Smooth muscle cell (in vitro differentiated cells): Measurements from ENCODE around the gene CDK14. TPM values are rescaled to one million over a fixed set of nuclear protein-coding genes. Genes with fewer than 3 reads are reported as not detected.

Source experiments
- DNase-seq: peaks from one replicate; lab custom pipeline; 2025; ENCODE audit not compliant: unreplicated experiment; lab: John Stamatoyannopoulos, UW
- H2AFZ ChIP-seq: fragments of 200-600 bp; sonication (generic); 2 replicates; pipeline ENCODE4 v1.6.0; 2016; ENCODE audit warnings: antibody characterized with exemption, low read depth, mild to moderate bottlenecking
- H3F3A ChIP-seq: fragments of 200-600 bp; sonication (generic); 2 replicates; pipeline ENCODE4 v1.6.0; 2017; ENCODE audit warnings: antibody characterized with exemption, low read depth
- H3K27ac ChIP-seq: fragments of 200-600 bp; sonication (generic); 2 replicates; pipeline ENCODE4 v1.5.1; 2016; ENCODE audit warnings: low read depth, mild to moderate bottlenecking
- H3K27me3 ChIP-seq: fragments of 200-600 bp; sonication (generic); 2 replicates; pipeline ENCODE4 v1.6.1; 2016; ENCODE audit warnings: low read depth, mild to moderate bottlenecking
- H3K36me3 ChIP-seq: fragments of 200-600 bp; sonication (generic); 2 replicates; pipeline ENCODE4 v1.5.1; 2016; ENCODE audit warnings: low read depth
- H3K4me1 ChIP-seq: fragments of 200-600 bp; sonication (generic); 2 replicates; pipeline ENCODE4 v1.5.1; 2016; ENCODE audit warnings: low read depth
- H3K4me2 ChIP-seq: fragments of 200-600 bp; sonication (generic); 2 replicates; pipeline ENCODE4 v1.6.0; 2016; ENCODE audit warnings: mild to moderate bottlenecking
- H3K4me3 ChIP-seq: fragments of 200-600 bp; sonication (generic); 2 replicates; pipeline ENCODE4 v1.5.1; 2016; ENCODE audit warnings: mild to moderate bottlenecking
- H3K79me2 ChIP-seq: fragments of 200-600 bp; sonication (generic); 2 replicates; pipeline ENCODE4 v1.6.0; 2016; ENCODE audit warnings: low read depth, mild to moderate bottlenecking
- H3K9ac ChIP-seq: fragments of 200-600 bp; sonication (generic); 2 replicates; pipeline ENCODE4 v1.6.0; 2016; ENCODE audit warnings: low read depth
- H3K9me3 ChIP-seq: fragments of 200-600 bp; sonication (generic); replicated peaks from 2 replicates; pipeline ENCODE4 v1.5.1; 2016; ENCODE audit warnings: low read depth
- H4K20me1 ChIP-seq: fragments of 200-600 bp; sonication (generic); 2 replicates; pipeline ENCODE4 v1.6.0; 2016; ENCODE audit warnings: low read depth
- WGBS: methylation state at CpG from one replicate; pipeline ENCODE4 v1.1.7; 2016; ENCODE audit warnings: low lambda C conversion rate; 5-methylcytosine and 5-hydroxymethylcytosine counted together
- polyA plus RNA-seq: library from polyadenylated mRNA; unstranded; fragments of >200 nt; fragmentation: Nextera tagmentation; extraction: Ambion mirVana; gene quantifications from 2 replicates; pipeline ENCODE4 v1.2.1, GENCODE V29; 2016
- total RNA-seq: library from RNA; depleted of rRNA; stranded (reverse); fragments of >200 nt; gene quantifications from 2 replicates; pipeline ENCODE4 v1.2.3, GENCODE V29; 2014
- TF ChIP-seq, protein P1 (sequence below): fragments of 200-600 bp; sonication (generic); IDR thresholded peaks from 2 replicates; pipeline ENCODE4 v1.5.1; 2017; ENCODE audit warnings: borderline replicate concordance, mild to moderate bottlenecking, antibody characterized with exemption; ENCODE audit not compliant: insufficient read depth, poor library complexity, severe bottlenecking

Gene CDK14
- total and polyA plus RNA-seq, 2 experiments from 2014 or later, result 4.1 to 5.3 TPM

DNA sequence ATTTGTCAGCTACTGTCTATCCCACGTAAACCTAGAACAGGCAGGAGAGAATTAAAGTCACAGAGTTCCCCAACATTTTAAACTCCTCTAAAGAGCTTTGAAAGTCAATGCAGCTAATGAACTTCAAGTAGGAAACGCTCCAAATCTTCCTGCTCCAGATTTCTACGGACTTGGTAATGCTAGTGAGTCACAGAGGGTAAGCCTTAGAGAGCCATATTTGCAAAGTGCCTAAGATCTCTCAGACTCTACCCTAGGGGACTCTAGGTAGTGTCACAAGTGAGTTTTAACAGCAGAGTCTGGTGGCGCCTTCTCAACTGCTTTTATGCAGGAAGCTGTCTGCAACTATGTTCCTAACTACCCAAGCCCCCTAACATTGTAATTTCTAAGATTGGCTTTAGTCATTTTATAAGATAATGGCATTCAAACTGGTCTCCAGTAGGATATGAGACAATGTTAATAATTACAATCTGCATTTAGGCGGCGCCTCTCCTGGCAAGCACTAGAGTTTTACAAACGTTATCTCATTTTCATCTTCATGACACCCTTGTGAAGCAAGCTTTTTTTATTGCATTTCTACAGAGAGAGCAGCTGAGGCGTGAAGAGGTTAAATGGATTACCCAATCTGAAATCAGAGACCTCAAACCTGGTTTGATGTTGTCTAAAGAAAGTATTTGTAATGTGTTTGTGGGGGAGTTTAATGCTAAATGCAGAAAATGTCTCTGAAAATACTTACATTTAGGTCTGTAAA lies 646.1 kb downstream of the CDK14 start:
- Histone ChIP-seq H3K36me3 (no peaks in the 10 kb centered on the region), H3K4me2 (no peak overlapping the region), H3K9me3 (no peaks in the 10 kb centered on the region), H3K79me2 (no peaks in the 10 kb centered on the region), H3K9ac (no peak overlapping the region), H3K4me3 (no peak overlapping the region), H3K27me3 (no peaks in the 10 kb centered on the region), H4K20me1 (no peaks in the 10 kb centered on the region), H2AFZ (no peak overlapping the region), H3K4me1 (no peaks in the 10 kb centered on the region), H3K27ac (peak overlapping the region; percentile 1), H3F3A (peaks cover 3% of the 10 kb centered on the region)
- no peak for DNase-seq
- 66% methylated on average over 8 of the region's 8 CpGs for WGBS
- TF ChIP-seq, protein P1, sequence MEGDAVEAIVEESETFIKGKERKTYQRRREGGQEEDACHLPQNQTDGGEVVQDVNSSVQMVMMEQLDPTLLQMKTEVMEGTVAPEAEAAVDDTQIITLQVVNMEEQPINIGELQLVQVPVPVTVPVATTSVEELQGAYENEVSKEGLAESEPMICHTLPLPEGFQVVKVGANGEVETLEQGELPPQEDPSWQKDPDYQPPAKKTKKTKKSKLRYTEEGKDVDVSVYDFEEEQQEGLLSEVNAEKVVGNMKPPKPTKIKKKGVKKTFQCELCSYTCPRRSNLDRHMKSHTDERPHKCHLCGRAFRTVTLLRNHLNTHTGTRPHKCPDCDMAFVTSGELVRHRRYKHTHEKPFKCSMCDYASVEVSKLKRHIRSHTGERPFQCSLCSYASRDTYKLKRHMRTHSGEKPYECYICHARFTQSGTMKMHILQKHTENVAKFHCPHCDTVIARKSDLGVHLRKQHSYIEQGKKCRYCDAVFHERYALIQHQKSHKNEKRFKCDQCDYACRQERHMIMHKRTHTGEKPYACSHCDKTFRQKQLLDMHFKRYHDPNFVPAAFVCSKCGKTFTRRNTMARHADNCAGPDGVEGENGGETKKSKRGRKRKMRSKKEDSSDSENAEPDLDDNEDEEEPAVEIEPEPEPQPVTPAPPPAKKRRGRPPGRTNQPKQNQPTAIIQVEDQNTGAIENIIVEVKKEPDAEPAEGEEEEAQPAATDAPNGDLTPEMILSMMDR, result no peak

DNA sequence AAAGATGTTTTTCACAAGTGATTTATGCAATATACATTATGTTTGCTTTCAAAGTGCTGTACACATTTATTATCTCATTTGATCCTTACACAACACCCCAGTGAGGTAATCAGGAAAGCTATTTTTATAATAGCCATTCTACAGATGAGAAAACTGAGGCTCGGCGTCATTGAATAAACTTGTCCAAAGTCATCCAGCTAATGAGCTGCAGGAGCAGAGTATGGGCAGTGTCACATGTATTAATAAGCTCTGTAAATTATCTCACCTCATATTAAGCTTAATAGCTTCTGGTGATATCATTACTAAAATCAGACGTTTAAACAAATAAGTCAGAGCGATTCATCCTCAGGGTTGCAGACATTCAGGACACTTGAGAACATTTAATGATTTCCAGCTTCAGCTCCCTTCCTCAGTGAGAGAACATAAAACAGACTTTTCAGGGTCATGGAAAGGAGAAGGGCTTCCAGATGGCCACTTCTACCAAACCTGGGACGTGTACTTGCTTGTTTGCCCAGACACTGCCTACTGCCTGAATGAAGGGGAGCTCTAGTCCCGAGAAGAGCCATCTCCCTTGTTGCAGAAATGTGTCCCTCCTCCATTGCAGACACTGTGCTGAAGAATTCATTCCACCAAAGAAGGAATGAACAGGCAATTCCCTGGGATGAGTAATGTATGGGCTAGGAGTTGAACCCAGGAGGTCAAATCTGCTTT lies 647.6 kb downstream of the CDK14 start:
- Histone ChIP-seq H4K20me1 (no peaks in the 10 kb centered on the region), H3K27ac (no peak overlapping the region), H3K9ac (no peak overlapping the region), H3K79me2 (no peaks in the 10 kb centered on the region), H3K27me3 (no peaks in the 10 kb centered on the region), H3F3A (peaks cover 10% of the 10 kb centered on the region), H3K36me3 (no peaks in the 10 kb centered on the region), H3K4me2 (no peak overlapping the region), H2AFZ (no peak overlapping the region), H3K4me1 (no peaks in the 10 kb centered on the region), H3K4me3 (no peak overlapping the region), H3K9me3 (no peaks in the 10 kb centered on the region)
- WGBS, result 67% methylated on average over 6 of the region's 6 CpGs
- DNase-seq, result no peak
- TF ChIP-seq, protein P1, result no peak

DNA sequence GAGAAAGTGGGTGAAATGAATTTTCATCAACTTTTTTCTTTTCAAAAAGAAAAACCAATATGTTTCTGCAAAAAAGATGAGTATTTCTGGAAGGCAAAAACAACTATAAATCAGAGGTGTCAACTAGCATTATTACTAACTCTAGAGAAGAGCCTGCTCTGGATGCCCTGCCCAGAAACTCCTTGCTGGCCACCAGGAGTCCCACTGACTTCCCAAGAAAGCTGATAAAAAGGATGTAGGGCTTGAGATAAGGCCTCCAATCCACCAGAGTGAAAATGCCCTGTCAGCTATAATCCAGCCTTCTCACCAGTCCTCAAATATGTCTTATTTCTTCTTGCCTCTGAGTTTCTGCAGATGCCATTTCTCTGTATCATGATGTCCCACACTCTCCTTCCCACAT lies 651.4 kb downstream of the CDK14 start:
- H4K20me1 ChIP-seq, result no peaks in the 10 kb centered on the region
- no peaks in the 10 kb centered on the region for H3K27me3 ChIP-seq

More for the DNA sequence above, 651.4 kb downstream of the CDK14 start:
- no peaks in the 10 kb centered on the region for H3K79me2 ChIP-seq
- no peak overlapping the region for H3K4me3 ChIP-seq
- H3K4me2 ChIP-seq, result no peak overlapping the region
- DNase-seq, result no peak
- H3K9ac ChIP-seq, result no peak overlapping the region
- no peaks in the 10 kb centered on the region for H3K36me3 ChIP-seq
- H3F3A ChIP-seq, result peaks cover 13% of the 10 kb centered on the region
- no peaks in the 10 kb centered on the region for H3K4me1 ChIP-seq
- H3K27ac ChIP-seq, result no peak overlapping the region
- H2AFZ ChIP-seq, result no peak overlapping the region
- TF ChIP-seq, protein P1, result no peak
- no peaks in the 10 kb centered on the region for H3K9me3 ChIP-seq
